ENCODE data around the gene PCDHGA1.
"Not testable (repeated sequence)": the region's sequence is repeated elsewhere in the genome, so short reads cannot be mapped to it uniquely, and the experiment has no call there.

PCDHGA1 gene

DNA sequence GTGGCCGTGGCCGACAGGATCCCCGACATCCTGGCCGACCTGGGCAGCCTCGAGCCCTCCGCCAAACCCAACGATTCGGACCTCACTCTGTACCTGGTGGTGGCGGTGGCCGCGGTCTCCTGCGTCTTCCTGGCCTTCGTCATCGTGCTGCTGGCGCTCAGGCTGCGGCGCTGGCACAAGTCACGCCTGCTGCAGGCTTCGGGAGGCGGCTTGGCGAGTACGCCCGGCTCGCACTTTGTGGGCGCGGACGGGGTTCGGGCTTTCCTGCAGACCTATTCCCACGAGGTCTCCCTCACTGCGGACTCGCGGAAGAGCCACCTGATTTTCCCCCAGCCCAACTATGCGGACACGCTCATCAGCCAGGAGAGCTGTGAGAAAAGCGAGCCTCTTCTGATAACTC, 15.7 kb downstream of the PCDHGA1 start:
- DNase-seq (ENCODE audit: low read depth in 2 of 2), result not testable (repeated sequence)

DNA sequence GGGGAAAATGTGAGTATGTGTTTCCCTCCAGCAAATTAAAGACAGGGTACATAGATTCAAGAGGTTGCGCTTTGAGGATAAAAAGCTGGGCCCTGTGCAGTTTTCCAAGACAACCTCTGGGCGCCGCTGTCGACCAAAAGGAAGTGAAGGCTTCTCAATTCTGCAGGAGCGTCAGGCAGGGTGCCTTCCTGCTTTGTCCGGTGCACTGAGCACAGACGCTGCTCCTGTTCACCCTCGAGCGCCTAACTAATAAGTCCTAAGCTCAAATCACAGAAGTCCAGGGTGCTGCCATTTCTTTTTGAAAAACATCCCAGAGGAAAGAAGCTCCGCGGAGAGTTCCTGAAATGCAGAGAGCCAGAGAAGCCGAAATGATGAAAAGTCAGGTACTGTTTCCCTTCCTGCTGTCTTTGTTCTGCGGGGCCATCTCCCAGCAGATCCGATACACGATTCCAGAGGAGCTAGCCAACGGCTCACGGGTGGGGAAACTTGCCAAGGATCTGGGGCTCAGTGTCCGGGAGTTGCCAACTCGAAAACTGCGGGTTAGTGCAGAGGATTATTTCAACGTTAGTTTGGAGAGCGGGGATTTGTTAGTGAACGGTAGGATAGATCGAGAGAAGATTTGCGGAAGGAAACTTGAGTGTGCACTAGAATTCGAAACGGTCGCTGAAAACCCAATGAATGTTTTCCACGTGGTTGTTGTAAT, 19.8 kb downstream of the PCDHGA1 start, which contains the start of gene PCDHGB1:
PCDHGB1 (plus strand) TSS at position 183 of the 703 bp plus-strand sequence; CDS start at position 345, 162 bp downstream.
- no peak for DNase-seq (ENCODE audit: low read depth in 2 of 2)

DNA sequence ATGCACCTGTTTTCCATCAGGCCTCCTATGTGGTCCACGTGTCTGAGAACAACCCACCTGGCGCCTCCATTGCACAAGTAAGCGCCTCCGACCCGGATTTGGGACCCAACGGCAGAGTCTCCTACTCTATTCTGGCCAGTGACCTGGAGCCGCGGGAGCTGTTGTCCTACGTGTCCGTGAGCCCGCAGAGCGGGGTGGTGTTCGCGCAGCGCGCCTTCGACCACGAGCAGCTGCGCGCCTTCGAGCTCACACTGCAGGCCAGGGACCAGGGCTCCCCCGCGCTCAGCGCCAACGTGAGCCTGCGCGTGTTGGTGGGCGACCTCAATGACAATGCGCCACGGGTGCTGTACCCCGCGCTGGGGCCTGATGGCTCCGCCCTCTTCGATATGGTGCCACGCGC, 21.3 kb downstream of the PCDHGA1 start:
- no peak for DNase-seq (ENCODE audit: low read depth in 2 of 2)

DNA sequence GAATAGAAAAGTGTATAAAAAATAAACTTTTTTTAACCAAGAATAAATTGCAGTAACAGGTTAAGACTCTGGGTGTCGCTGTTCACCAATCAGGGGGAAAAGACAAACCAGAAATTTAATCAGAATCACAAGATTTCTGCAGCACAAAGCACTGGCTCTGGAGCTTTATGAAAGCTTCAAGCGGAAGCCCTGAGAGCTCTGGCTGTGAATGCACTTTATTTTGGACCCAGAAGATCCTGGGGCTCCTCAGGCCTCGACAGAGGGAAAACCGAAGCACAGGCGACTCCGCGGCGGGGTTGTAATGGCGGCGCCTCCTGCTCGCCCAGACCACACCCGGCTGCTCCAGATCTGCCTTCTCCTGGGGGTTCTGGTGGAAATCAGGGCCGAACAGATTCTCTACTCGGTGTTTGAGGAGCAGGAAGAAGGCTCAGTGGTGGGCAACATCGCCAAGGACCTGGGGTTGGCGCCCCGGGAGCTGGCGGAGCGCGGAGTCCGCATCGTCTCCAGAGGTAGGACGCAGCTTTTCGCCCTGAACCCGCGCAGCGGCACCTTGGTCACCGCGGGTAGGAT, 24.7 kb downstream of the PCDHGA1 start, which contains the start of gene PCDHGA4:
PCDHGA4 (plus strand) TSS at position 122 of the 570 bp plus-strand sequence; CDS start at position 209, 87 bp downstream.
- no peak for DNase-seq (ENCODE audit: low read depth in 2 of 2)

DNA sequence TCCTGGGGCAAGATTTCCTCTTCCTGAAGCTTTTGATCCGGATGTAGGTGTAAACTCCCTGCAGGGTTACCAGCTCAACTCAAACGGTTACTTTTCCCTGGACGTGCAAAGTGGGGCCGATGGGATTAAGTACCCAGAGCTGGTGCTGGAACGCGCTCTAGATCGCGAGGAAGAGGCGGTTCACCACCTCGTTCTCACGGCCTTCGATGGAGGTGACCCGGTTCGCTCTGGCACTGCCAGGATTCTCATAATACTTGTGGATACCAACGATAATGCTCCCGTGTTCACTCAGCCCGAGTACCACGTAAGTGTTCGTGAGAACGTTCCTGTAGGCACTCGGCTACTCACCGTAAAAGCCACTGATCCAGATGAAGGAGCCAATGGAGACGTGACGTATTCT, 25.3 kb downstream of the PCDHGA1 start:
- DNase-seq (ENCODE audit: low read depth in 2 of 2), result no peak

DNA sequence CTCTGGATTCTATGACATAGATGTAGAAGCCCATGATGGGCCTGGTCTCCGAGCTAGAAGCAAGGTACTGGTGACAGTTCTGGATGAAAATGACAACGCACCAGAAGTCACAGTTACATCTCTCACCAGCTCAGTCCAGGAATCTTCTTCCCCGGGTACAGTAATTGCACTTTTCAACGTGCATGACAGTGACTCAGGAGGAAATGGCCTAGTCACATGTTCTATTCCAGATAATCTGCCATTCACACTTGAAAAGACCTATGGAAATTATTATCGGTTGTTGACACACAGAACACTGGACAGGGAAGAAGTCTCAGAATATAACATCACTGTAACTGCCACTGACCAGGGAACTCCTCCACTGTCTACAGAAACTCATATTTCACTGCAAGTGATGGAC, 25.8 kb downstream of the PCDHGA1 start:
- DNase-seq (ENCODE audit: low read depth in 2 of 2), result no peak

DNA sequence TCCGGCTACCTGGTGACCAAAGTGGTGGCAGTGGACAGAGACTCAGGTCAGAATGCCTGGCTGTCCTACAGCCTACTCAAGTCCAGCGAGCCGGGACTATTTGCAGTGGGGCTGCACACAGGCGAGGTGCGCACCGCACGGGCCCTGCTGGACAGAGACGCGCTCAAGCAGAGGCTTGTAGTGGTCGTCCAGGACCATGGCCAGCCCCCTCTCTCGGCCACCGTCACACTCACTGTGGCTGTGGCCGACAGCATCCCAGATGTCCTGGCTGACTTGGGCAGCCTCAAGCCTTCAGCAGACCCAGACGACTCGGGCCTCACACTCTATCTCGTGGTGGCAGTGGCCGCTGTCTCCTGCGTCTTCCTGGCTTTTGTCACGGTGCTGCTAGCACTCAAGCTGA, 26.6 kb downstream of the PCDHGA1 start:
- no peak for DNase-seq (ENCODE audit: low read depth in 2 of 2)

DNA sequence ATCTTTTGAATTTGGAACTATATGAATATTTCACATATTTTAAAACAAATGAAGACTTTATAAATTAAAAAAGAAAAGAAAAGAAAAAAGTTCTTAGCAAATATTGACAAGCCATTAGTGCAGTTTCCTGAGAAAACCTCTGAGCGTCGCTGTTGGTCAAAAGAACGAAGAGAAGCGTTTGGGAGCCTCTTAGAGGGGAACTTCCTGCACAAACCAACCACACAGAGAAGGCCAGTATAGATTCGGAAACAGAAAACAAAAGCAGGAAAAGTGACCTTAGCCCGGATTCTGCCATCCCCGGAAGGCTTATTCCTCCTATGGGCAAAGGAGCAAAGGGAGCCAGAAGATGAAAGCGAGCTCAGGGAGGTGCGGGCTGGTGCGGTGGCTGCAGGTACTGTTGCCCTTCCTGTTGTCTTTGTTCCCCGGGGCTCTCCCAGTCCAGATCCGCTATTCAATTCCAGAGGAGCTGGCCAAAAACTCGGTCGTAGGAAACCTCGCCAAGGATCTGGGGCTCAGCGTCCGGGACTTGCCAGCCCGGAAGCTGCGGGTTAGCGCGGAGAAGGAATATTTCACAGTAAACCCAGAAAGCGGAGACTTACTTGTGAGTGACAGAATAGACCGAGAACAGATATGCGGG, 29.6 kb downstream of the PCDHGA1 start, which contains the start of gene PCDHGB2:
PCDHGB2 (plus strand) TSS at position 205 of the 637 bp plus-strand sequence; CDS start at position 347, 142 bp downstream.
- no peak for DNase-seq (ENCODE audit: low read depth in 2 of 2)

DNA sequence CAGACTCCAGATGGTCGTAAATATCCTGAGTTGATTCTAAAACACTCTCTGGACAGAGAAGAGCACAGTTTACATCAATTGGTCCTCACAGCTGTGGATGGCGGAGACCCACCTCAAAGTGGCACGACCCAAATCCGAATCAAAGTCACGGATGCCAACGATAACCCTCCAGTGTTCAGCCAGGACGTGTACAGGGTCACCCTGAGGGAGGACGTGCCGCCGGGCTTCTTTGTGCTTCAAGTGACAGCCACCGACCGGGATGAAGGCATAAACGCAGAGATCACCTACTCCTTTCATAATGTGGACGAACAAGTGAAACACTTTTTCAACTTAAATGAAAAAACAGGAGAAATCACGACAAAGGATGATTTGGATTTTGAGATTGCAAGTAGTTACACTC, 30.4 kb downstream of the PCDHGA1 start:
- DNase-seq (ENCODE audit: low read depth in 2 of 2), result no peak

DNA sequence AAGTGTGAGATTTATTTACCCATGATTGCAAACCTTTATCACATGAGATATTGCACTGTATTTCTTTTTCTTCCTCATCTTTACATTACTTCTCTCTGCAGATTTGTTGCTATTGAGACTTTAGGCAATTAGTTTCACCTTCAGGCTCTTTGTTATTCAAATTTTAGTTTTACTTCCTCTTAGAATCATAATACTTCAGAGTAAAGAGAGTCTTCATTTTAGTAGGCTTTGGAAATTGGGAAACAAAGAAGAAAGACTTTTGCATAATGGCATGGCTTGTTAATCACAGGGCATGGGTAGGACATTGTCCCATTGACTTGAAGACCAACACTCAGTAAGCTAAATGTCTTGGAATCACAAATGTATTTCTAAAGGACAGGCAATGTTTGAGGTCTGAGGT, 32.4 kb downstream of the PCDHGA1 start:
- no peak for DNase-seq (ENCODE audit: low read depth in 2 of 2)

DNA sequence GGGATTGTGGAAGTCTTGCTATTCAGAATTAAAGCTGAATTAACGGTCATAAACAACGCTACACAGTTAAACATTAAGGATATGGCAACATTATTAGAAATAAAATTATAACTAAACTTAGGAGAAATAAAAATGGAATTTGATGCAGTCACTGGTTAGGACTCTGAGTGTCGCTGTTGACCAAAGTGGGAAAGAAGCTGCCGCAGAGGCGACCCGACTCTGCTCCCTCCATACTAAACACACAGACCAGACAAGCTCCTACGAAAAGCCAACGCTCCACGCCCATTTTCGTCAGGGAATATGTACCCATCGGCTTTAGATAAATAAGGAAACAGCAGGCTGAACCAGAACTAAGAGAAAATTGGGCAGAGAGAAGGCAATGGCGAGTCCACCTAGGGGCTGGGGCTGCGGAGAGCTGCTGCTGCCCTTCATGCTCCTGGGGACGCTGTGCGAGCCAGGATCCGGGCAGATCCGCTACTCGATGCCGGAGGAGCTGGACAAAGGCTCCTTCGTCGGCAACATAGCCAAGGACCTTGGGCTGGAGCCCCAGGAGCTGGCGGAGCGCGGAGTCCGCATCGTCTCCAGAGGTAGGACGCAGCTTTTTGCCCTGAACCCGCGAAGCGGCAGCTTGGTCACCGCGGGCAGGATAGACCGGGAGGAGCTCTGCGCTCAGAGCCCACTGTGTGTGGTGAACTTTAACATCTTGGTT, 33.8 kb downstream of the PCDHGA1 start, which contains the start of gene PCDHGA5:
PCDHGA5 (plus strand) TSS at position 211 of the 709 bp plus-strand sequence; CDS start at position 380, 169 bp downstream.
- DNase-seq (ENCODE audit: low read depth in 2 of 2), result no peak

DNA sequence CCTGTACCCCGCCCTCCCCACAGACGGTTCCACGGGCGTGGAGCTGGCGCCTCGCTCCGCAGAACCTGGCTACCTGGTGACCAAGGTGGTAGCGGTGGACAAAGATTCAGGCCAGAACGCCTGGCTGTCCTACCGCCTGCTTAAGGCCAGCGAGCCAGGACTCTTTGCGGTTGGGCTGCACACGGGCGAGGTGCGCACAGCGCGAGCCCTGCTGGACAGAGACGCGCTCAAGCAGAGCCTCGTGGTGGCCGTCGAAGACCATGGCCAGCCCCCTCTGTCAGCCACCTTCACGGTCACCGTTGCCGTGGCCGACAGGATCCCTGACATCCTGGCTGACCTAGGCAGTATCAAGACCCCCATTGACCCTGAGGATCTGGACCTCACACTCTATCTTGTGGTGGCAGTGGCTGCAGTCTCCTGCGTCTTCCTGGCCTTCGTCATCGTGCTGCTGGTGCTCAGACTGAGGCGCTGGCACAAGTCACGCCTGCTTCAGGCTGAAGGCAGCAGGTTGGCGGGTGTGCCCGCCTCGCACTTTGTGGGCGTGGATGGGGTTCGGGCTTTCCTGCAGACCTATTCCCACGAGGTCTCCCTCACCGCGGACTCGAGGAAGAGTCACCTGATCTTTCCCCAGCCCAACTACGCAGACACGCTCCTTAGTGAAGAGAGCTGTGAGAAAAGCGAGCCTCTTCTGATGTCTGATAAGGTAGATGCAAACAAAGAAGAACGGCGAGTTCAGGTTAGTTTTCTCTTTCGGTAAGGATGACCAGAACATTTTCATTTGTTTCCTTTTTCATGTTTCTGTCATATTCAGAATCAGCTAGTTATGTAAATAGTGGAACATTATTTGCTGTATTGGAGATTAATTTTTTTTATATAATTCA, 35.9 kb downstream of the PCDHGA1 start:
- no peak for DNase-seq (ENCODE audit: low read depth in 2 of 2)

DNA sequence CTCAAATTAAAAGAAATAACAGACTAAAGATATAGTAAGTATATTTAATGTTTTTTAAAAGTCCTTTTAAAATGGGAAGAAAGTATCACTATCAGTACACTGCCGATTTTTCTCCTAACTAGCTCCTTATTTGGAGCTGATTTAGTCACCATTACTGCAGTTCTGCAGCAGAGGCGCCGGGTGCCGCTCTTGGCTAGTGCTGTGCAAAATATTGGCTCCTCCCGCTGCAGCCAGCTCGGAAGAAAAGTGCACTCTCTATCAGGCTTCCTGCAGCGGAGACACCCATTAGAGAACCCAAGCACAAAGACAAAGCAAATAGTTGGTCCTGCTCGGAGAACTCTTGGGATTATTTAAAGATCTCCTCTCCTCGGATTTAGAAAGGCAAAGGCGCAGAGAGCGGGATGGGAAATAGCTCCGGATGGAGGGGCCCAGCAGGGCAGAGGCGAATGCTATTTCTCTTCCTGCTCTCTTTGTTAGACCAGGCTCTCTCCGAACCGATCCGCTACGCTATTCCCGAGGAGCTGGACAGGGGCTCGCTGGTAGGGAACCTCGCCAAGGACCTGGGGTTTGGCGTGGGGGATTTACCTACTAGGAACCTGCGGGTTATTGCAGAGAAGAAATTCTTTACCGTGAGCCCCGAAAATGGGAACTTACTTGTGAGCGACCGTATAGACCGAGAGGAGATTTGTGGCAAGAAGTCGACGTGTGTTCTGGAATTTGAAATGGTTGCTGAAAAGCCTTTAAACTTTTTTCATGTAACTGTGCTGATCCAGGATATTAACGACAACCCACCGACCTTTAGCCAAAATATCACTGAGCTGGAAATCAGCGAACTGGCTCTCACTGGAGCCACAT, 39.9 kb downstream of the PCDHGA1 start, which contains the start of gene PCDHGB3:
PCDHGB3 (plus strand) TSS at position 249 of the 855 bp plus-strand sequence; CDS start at position 402, 153 bp downstream.
- no peak for DNase-seq (ENCODE audit: low read depth in 2 of 2)

DNA sequence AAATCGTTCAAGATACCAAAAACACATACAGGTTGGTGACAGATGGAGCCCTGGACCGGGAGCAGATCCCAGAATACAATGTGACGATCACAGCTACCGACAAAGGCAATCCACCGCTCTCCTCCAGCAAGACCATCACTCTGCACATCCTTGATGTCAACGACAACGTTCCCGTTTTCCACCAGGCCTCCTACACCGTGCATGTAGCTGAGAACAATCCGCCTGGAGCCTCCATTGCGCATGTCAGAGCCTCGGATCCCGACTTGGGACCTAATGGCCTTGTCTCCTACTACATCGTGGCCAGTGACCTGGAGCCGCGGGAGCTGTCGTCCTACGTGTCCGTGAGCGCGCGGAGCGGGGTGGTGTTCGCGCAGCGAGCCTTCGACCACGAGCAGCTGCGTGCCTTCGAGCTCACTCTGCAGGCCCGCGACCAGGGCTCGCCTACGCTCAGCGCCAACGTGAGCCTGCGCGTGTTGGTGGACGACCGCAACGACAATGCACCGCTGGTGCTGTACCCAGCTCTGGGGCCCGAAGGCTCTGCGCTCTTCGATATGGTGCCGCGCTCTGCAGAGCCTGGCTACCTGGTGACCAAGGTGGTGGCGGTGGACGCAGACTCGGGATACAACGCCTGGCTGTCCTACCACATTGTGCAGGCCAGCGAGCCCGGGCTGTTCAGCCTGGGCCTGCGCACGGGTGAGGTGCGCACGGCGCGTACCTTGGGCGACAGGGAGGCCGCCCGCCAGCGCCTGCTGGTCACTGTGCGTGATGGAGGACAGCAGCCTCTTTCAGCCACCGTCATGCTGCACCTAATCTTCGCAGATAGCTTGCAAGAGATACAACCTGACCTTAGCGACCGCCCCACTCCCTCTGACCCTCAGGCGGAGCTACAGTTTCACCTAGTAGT, 41.5 kb downstream of the PCDHGA1 start:
- no peak for DNase-seq (ENCODE audit: low read depth in 2 of 2)

DNA sequence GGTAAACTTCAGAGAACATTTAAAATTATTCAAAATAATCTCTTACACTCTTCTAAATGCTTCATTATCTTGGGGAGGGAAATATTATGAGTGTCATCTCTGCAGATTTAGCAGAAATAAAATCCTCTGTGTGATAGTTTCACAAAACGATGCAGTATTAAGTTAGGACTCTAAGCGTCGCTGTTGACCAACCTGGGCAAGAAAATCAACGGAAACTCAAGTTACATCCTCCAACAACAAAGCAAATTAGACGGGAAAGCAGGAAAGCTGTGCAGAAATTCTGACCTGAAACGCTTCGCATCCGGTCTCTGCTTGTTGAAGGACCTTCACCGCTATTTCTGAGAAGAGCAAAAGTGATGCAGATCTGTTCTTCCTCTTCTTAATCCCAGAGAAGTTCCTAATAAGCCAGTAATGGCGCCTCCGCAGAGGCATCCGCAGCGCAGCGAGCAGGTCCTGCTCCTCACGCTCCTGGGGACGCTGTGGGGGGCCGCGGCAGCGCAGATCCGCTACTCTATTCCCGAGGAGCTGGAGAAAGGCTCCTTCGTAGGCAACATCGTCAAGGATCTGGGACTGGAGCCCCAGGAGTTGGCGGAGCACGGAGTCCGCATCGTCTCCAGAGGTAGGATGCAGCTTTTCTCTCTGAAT, 43.5 kb downstream of the PCDHGA1 start, which contains the start of gene PCDHGA6:
PCDHGA6 (plus strand) TSS at position 219 of the 645 bp plus-strand sequence; CDS start at position 412, 193 bp downstream.
- no peak for DNase-seq (ENCODE audit: low read depth in 2 of 2)

DNA sequence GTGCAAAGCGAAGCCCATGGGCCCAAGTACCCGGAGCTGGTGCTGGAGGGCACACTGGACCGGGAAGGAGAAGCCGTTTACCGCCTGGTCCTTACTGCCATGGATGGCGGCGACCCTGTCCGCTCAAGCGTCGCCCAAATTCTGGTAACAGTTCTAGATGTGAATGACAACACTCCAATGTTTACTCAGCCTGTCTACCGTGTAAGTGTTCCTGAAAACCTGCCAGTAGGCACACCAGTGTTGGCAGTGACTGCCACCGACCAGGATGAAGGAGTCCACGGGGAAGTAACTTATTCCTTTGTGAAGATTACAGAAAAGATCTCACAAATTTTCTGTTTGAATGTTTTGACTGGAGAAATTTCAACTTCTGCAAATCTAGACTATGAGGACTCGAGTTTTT, 44.3 kb downstream of the PCDHGA1 start:
- DNase-seq (ENCODE audit: low read depth in 2 of 2), result no peak

DNA sequence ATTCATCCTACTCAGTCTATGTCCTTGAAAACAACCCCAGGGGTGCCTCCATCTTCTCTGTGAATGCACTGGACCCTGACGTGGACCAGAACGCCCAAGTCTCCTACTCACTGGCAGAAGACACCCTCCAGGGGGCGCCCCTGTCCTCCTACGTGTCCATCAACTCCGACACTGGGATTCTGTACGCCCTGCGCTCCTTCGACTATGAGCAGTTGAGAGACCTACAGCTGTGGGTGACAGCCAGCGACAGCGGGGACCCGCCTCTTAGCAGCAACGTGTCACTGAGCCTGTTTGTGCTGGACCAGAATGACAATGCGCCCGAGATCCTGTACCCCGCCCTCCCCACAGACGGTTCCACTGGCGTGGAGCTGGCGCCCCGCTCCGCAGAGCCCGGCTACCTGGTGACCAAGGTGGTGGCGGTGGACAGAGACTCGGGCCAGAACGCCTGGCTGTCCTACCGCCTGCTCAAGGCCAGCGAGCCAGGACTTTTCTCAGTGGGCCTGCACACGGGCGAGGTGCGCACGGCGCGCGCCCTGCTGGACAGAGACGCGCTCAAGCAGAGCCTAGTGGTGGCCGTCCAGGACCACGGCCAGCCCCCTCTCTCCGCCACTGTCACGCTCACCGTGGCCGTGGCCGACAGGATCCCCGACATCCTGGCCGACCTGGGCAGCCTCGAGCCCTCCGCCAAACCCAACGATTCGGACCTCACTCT, 45.3 kb downstream of the PCDHGA1 start:
- not testable (repeated sequence) for DNase-seq (ENCODE audit: low read depth in 2 of 2)

Data from activated CD4-positive, alpha-beta T cell treated with anti-CD3 and anti-CD28 coated beads for 24 hours (primary cell).